Heart left ventricle (tissue), 13 donors: Measurements from ENCODE around the gene MTFP1.

ENCODE experiments used
- POLR2A ChIP-seq, 2 donors: fragments of 450-650 bp; IDR thresholded peaks; one replicate each; pipeline ENCODE4 v1.6.1; 2017; ENCODE audit warnings: antibody characterized with exemption in 2 of 2, mild to moderate bottlenecking in 2 of 2, moderate library complexity in 2 of 2
- TF ChIP-seq, protein P1 (sequence below), 12 donors: fragments of 200-600 bp; sonication (generic) in 4 of 12; IDR thresholded peaks; one replicate each; pipeline versions ENCODE4 v1.5.0 to v1.8.0; 2018 to 2022; ENCODE audit warnings: antibody characterized with exemption in 12 of 12, mild to moderate bottlenecking in 5 of 12
- donor health status: ischemic (EF 13 %, LVEDD 7.1; RV severe dilation, severe dysfunction).
- donor health status: DM: no; HTN: yes; CAD: no.
- donor health status: DM: no; HTN: no; CAD: no.
- donor health status: ischemic (EF 25% LVEDD 6.9; RV normal size, moderate dysfunction).
- donor health status: ischemic (EF 25% LVEDD 5.7; RV mildly dilated, moderate dysfunction).
- donor health status: ischemic (EF 35%, LVEDD 5.7; RV mildly dilated, moderate dysfunction).
- donor health status: nonischemic (EF 11% LVEDD 7.7; RV severe dilation, severe dysfunction).
- donor health status: DM: yes; HTN: yes; CAD: no.
- donor health status: PGD.
- donor health status: ischemic (EF 29% LVEDD 5.4; RV normal size, mild dysfunction).
- donor health status: nonischemic (EF 23%, LVEDD 6.1; RV moderate dilation, normal function).

DNA sequence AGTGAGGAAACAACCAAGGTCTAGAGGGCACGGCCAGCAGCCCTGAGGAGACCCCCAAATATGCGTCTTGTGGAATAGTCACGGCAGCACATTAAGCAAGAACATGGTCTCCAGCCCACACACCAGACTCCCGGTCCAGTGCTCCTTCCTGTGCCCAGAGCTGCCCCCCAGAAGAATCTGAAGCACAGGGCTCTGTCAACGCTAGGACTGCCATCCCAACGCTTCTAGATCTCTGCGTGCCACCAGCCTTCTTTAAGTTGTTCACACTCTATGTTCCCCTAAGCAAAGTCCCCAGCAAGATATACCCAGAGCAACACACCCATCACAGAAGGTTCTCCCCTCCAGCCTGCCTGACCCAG, 32.3 kb upstream of the MTFP1 start:
- TF ChIP-seq, protein P1, sequence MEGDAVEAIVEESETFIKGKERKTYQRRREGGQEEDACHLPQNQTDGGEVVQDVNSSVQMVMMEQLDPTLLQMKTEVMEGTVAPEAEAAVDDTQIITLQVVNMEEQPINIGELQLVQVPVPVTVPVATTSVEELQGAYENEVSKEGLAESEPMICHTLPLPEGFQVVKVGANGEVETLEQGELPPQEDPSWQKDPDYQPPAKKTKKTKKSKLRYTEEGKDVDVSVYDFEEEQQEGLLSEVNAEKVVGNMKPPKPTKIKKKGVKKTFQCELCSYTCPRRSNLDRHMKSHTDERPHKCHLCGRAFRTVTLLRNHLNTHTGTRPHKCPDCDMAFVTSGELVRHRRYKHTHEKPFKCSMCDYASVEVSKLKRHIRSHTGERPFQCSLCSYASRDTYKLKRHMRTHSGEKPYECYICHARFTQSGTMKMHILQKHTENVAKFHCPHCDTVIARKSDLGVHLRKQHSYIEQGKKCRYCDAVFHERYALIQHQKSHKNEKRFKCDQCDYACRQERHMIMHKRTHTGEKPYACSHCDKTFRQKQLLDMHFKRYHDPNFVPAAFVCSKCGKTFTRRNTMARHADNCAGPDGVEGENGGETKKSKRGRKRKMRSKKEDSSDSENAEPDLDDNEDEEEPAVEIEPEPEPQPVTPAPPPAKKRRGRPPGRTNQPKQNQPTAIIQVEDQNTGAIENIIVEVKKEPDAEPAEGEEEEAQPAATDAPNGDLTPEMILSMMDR (IDR thresholded peaks at IDR 0.05): no peak
- no peak for TF ChIP-seq POLR2A (IDR thresholded peaks at IDR 0.05)
